ENCODE data around the gene TSTD1.

The TSTD1 gene

GRCh38 chr1:161074676-161075368 lies 36.1 kb upstream of the TSTD1 start:
- Histone ChIP-seq H3K4me2 (no peak overlapping the region), H3K9ac (no peak overlapping the region), H3K4me1 (ENCODE audit: low read depth, poor library complexity, severe bottlenecking) (peaks cover 22% of the 10 kb centered on the region), H4K20me1 (ENCODE audit: insufficient read depth) (no peaks in the 10 kb centered on the region), H3K4me3 (IDR thresholded peaks at IDR 0.05; ENCODE audit: insufficient read depth, low read depth, low read length) (no peak overlapping the region), H3K79me2 (ENCODE audit: insufficient read depth, low read depth) (no peaks in the 10 kb centered on the region), H3K36me3 (ENCODE audit: insufficient read depth) (no peaks in the 10 kb centered on the region), H2AFZ (ENCODE audit: low read depth) (no peak overlapping the region), H3K27ac (no peak overlapping the region), H3K27me3 (ENCODE audit: insufficient read depth, low read depth) (no peaks in the 10 kb centered on the region)
- TF ChIP-seq, protein P1, sequence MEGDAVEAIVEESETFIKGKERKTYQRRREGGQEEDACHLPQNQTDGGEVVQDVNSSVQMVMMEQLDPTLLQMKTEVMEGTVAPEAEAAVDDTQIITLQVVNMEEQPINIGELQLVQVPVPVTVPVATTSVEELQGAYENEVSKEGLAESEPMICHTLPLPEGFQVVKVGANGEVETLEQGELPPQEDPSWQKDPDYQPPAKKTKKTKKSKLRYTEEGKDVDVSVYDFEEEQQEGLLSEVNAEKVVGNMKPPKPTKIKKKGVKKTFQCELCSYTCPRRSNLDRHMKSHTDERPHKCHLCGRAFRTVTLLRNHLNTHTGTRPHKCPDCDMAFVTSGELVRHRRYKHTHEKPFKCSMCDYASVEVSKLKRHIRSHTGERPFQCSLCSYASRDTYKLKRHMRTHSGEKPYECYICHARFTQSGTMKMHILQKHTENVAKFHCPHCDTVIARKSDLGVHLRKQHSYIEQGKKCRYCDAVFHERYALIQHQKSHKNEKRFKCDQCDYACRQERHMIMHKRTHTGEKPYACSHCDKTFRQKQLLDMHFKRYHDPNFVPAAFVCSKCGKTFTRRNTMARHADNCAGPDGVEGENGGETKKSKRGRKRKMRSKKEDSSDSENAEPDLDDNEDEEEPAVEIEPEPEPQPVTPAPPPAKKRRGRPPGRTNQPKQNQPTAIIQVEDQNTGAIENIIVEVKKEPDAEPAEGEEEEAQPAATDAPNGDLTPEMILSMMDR (conservative IDR thresholded peaks at IDR 0.05; ENCODE audit: low read depth, low read length), result no peak

GRCh38 chr1:161073474-161074121 lies 34.8 kb upstream of the TSTD1 start:
- no peak overlapping the region for H3K4me2 ChIP-seq
- TF ChIP-seq, protein P1 (conservative IDR thresholded peaks at IDR 0.05; ENCODE audit: low read depth, low read length), result no peak; the same call in 1 of the 2 replicates

GRCh38 chr1:161072751-161073449 lies 34.1 kb upstream of the TSTD1 start:
- TF ChIP-seq, protein P1 (conservative IDR thresholded peaks at IDR 0.05; ENCODE audit: low read depth, low read length), result no peak; the same call in 1 of the 2 replicates
- Histone ChIP-seq H3K4me1 (ENCODE audit: low read depth, poor library complexity, severe bottlenecking) (peaks cover 32% of the 10 kb centered on the region), H3K4me2 (no peak overlapping the region), H4K20me1 (ENCODE audit: insufficient read depth) (no peaks in the 10 kb centered on the region), H3K27me3 (ENCODE audit: insufficient read depth, low read depth) (no peaks in the 10 kb centered on the region), H2AFZ (ENCODE audit: low read depth) (no peak overlapping the region), H3K79me2 (ENCODE audit: insufficient read depth, low read depth) (peaks cover 18% of the 10 kb centered on the region), H3K9ac (no peak overlapping the region), H3K36me3 (ENCODE audit: insufficient read depth) (no peaks in the 10 kb centered on the region), H3K27ac (no peak overlapping the region), H3K4me3 (IDR thresholded peaks at IDR 0.05; ENCODE audit: insufficient read depth, low read depth, low read length) (no peak overlapping the region)

More at GRCh38 chr1:161073474-161074121, 34.8 kb upstream of the TSTD1 start:
- Histone ChIP-seq H3K4me3 (IDR thresholded peaks at IDR 0.05; ENCODE audit: insufficient read depth, low read depth, low read length) (no peak overlapping the region), H3K27ac (no peak overlapping the region), H3K79me2 (ENCODE audit: insufficient read depth, low read depth) (peaks cover 11% of the 10 kb centered on the region), H4K20me1 (ENCODE audit: insufficient read depth) (no peaks in the 10 kb centered on the region), H3K36me3 (ENCODE audit: insufficient read depth) (no peaks in the 10 kb centered on the region), H3K27me3 (ENCODE audit: insufficient read depth, low read depth) (no peaks in the 10 kb centered on the region), H2AFZ (ENCODE audit: low read depth) (no peak overlapping the region), H3K9ac (no peak overlapping the region), H3K4me1 (ENCODE audit: low read depth, poor library complexity, severe bottlenecking) (peaks cover 25% of the 10 kb centered on the region)

GRCh38 chr1:161071886-161072371 lies 33.2 kb upstream of the TSTD1 start:
- H3K36me3 ChIP-seq (ENCODE audit: insufficient read depth), result no peaks in the 10 kb centered on the region
- 0 out of 2 replicates have a peak overlapping the region, but pooled peaks have one; percentile 2 for H2AFZ ChIP-seq (ENCODE audit: low read depth)
- no peak overlapping the region for H3K4me3 ChIP-seq (IDR thresholded peaks at IDR 0.05; ENCODE audit: insufficient read depth, low read depth, low read length)
- TF ChIP-seq, protein P1 (conservative IDR thresholded peaks at IDR 0.05; ENCODE audit: low read depth, low read length), result peak; percentile 88
- H4K20me1 ChIP-seq (ENCODE audit: insufficient read depth), result no peaks in the 10 kb centered on the region
- no peak overlapping the region for H3K4me2 ChIP-seq
- H3K27me3 ChIP-seq (ENCODE audit: insufficient read depth, low read depth), result no peaks in the 10 kb centered on the region
- H3K27ac ChIP-seq, result no peak overlapping the region
- peaks cover 41% of the 10 kb centered on the region for H3K4me1 ChIP-seq (ENCODE audit: low read depth, poor library complexity, severe bottlenecking)
- peaks cover 27% of the 10 kb centered on the region for H3K79me2 ChIP-seq (ENCODE audit: insufficient read depth, low read depth)
- no peak overlapping the region for H3K9ac ChIP-seq
